K562 (cell line): ENCODE data around the gene NTM. TPM values are rescaled to one million over a fixed set of nuclear protein-coding genes. Genes with fewer than 3 reads are reported as not detected.

Source experiments
- ATAC-seq: fragments of 200-7000 bp; cut with Tn5 transposase; 3 replicates; pipeline ENCODE4 v1.9.1; 2020; ENCODE audit warnings: moderate library complexity
- BruUV-seq: library from RNA; stranded (reverse); fragments of 400-500 nt; replicated peaks from 2 replicates; lab custom pipeline; 2021; lab: Mats Ljungman, UMichigan
- CTCF ChIA-PET: fragments of 300-600 bp; formaldehyde crosslinking; extraction: SDS; loops from one replicate; lab custom pipeline; 2021; ENCODE audit warnings: low intra/inter-chr PET ratio; lab: Yijun Ruan, JAX
- POLR2A ChIA-PET: fragments of 300-600, 350-650 bp; sonication (Branson Sonifier 250); formaldehyde crosslinking; extraction: SDS; loops from one replicate; lab custom pipeline; 2021; ENCODE audit warnings: antibody characterized with exemption, inconsistent platforms; lab: Yijun Ruan, JAX
- DNase-seq, 4 experiments: peaks; one replicate each; pipeline versions ENCODE4 v3.0.0 to v3.0.0-alpha.2; 2011 to 2018; ENCODE audit warnings: low spot score in 3 of 4, mixed read lengths in 3 of 4; ENCODE audit errors: extremely low read depth in 1 of 4
- FAIRE-seq: peaks from 2 replicates; lab custom pipeline; 2011; peaks lifted over from hg19 to GRCh38; lab: Jason Lieb, UNC
- H2AFZ ChIP-seq: 2 replicates; pipeline ENCODE4 v1.6.0; 2011; ENCODE audit warnings: low read depth, low read length, control low read depth, inconsistent platforms
- H3K27ac ChIP-seq: fragments of 200-600 bp; 3 replicates; pipeline ENCODE4 v1.8.0; 2011; ENCODE audit warnings: low read depth, mild to moderate bottlenecking, control low read depth, inconsistent platforms, low read length, moderate library complexity, mixed read lengths; ENCODE audit errors: extremely low read depth
- H3K27me3 ChIP-seq, 2 experiments: fragments of 300-600 bp in 1 of 2; 2 replicates in 1 of 2; 3 replicates in 1 of 2; pipeline versions ENCODE4 v1.6.0 to v1.8.0; 2011; ENCODE audit warnings: inconsistent platforms in 2 of 2, low read length in 2 of 2, mild to moderate bottlenecking in 1 of 2, mixed read lengths in 1 of 2, moderate library complexity in 1 of 2; ENCODE audit not compliant: control insufficient read depth in 2 of 2, insufficient read depth in 2 of 2
- H3K36me3 ChIP-seq: fragments of 300-600 bp; 3 replicates; pipeline ENCODE4 v1.8.0; 2011; ENCODE audit warnings: mild to moderate bottlenecking, low read length, inconsistent platforms; ENCODE audit not compliant: control insufficient read depth, insufficient read depth
- H3K4me1 ChIP-seq, 2 experiments: fragments of 200-600 bp in 1 of 2; replicated peaks in 1 of 2; 2 replicates in 1 of 2; 3 replicates in 1 of 2; pipeline versions ENCODE4 v1.5.1 to v1.8.0; 2011; ENCODE audit warnings: inconsistent platforms in 2 of 2, low read length in 2 of 2, mild to moderate bottlenecking in 1 of 2, mixed read lengths in 1 of 2, moderate library complexity in 1 of 2; ENCODE audit not compliant: control insufficient read depth in 2 of 2, insufficient read depth in 2 of 2
- H3K4me2 ChIP-seq: 2 replicates; pipeline ENCODE4 v1.6.1; 2011; ENCODE audit warnings: low read length, control low read depth, inconsistent platforms, mixed read lengths; ENCODE audit not compliant: insufficient read depth
- H3K4me3 ChIP-seq: fragments of 200-600 bp; sonication (generic), shearing (Covaris generic); 2 replicates; pipeline ENCODE4 v1.5.1; 2016; ENCODE audit warnings: control low read depth, inconsistent platforms
- H3K79me2 ChIP-seq: fragments of 200-600 bp; 3 replicates; pipeline ENCODE4 v1.8.0; 2011; ENCODE audit warnings: low read length, inconsistent platforms; ENCODE audit not compliant: control insufficient read depth, insufficient read depth
- H3K9ac ChIP-seq, 2 experiments: 2 replicates each; pipeline versions ENCODE4 v1.6.0 to v1.6.1; 2011; ENCODE audit warnings: low read depth in 2 of 2, low read length in 2 of 2, control low read depth in 1 of 2, inconsistent platforms in 1 of 2, mild to moderate bottlenecking in 1 of 2, mixed read lengths in 1 of 2; ENCODE audit not compliant: insufficient read depth in 1 of 2
- H3K9me1 ChIP-seq: one replicate; pipeline ENCODE4 v1.6.0; 2011; ENCODE audit warnings: inconsistent platforms, mild to moderate bottlenecking, low read length, moderate library complexity; ENCODE audit not compliant: control insufficient read depth, insufficient read depth
- H3K9me3 ChIP-seq: replicated peaks from 2 replicates; pipeline ENCODE4 v1.5.1; 2011; ENCODE audit warnings: low read depth, low read length, inconsistent platforms; ENCODE audit not compliant: control insufficient read depth, insufficient read depth
- H4K20me1 ChIP-seq: replicated peaks from 2 replicates; pipeline ENCODE4 v1.6.1; 2011; ENCODE audit warnings: low read length, inconsistent platforms, mixed read lengths; ENCODE audit not compliant: control insufficient read depth, insufficient read depth
- E2F8 ChIP-seq: fragments of 450-650 bp; IDR thresholded peaks from 2 replicates; pipeline ENCODE4 v1.7.1; 2018; ENCODE audit warnings: mild to moderate bottlenecking, low read depth; ENCODE audit not compliant: partially characterized antibody
- TBL1XR1 ChIP-seq, 2 experiments: IDR thresholded peaks; 2 replicates each; pipeline ENCODE4 v1.6.1; 2012; ENCODE audit warnings: improper control_type of control experiment in 2 of 2, low read length in 2 of 2, mild to moderate bottlenecking in 1 of 2
- WGBS: fragments of 100-300 bp; shearing (Covaris generic); methylation state at CpG from one replicate; pipeline ENCODE4 v1.1.6; 2016; ENCODE audit warnings: low coverage, mixed read lengths; ENCODE audit not compliant: insufficient coverage; ENCODE audit errors: missing lambda C conversion rate; 5-methylcytosine and 5-hydroxymethylcytosine counted together
- in situ Hi-C: fragments of 300-500 bp; cut with MboI; formaldehyde crosslinking; loops from 4 replicates; pipeline ENCODE4 v1.15.0; 2018; ENCODE audit warnings: inconsistent platforms, mixed read lengths
- intact Hi-C: fragments of 100-400 bp; cut with micrococcal nuclease; formaldehyde crosslinking; loops from 2 replicates; pipeline ENCODE4 v1.14.2; 2022
- polyA plus RNA-seq, 8 experiments: library from polyadenylated mRNA; depleted of rRNA in 4 of 8; stranded (reverse) in 5 of 8; unstranded in 3 of 8; fragments of >200 nt; fragmentation: Nextera tagmentation in 2 of 8; fragmentation: Illumina TruSeq in 1 of 8; extraction: Ambion mirVana in 2 of 8; extraction: Trizol in 1 of 8; gene quantifications; 2 replicates each; pipeline versions ENCODE4 v1.2.1 to v1.2.3, GENCODE V29; 2011 to 2014; ENCODE audit warnings: inconsistent platforms in 1 of 8, missing spikeins in 1 of 8
- total RNA-seq, 7 experiments: library from RNA; depleted of rRNA in 6 of 7; stranded (reverse); fragments of >200 nt in 6 of 7; fragmentation: Illumina TruSeq in 2 of 7; extraction: Trizol in 2 of 7; gene quantifications; 2 replicates each; pipeline versions ENCODE4 v1.2.1 to v1.2.3, GENCODE V29; 2011 to 2021; ENCODE audit warnings: low replicate concordance in 1 of 7
- TF ChIP-seq, protein P1 (sequence below): sonication (generic); formaldehyde crosslinking; IDR thresholded peaks from 2 replicates; pipeline ENCODE4 v1.8.1; 2023; ENCODE audit warnings: missing genetic modification reagents, mild to moderate bottlenecking, borderline replicate concordance

The NTM gene
- total and polyA plus RNA-seq, 9 of the 15 experiments (the other 6 are each of a cell fraction or from before 2014, with no cell fraction given): not detected

DNA sequence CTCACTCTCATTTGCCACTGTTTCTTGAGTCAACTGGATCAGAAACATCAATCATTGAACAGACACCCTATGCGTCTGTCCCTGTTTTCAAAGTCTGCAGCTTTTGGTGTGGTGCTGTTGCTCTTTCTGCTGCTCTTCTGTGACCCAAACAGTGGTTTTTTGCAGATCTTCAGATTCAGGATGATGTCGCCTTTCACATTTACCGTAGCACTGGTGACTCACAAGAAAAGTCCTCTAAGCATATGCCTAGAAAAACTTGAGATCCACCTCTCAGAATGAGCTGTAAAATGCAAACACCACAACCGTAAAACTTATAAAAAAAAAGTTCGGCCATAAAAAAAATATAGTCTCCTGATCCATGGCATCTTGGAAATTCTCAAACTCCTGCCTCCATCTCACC, 400.4 kb downstream of the NTM start:
- no peaks in the 10 kb centered on the region for H3K9me1 ChIP-seq
- POLR2A ChIA-PET: interaction anchor here (0.6 kb wide), 1 partner anchor 155 kb away, joined by 3 read pairs; no protein-coding TSS in a partner anchor
- CTCF ChIA-PET: no interaction called here
- BruUV-seq: no TSS peak
- DNase-seq: no peak
- no peaks in the 10 kb centered on the region for H3K4me1 ChIP-seq
- in situ Hi-C loops: no loop called here
- H3K9me3 ChIP-seq: no peaks in the 10 kb centered on the region
- H3K4me3 ChIP-seq: no peak overlapping the region
- no peak overlapping the region for H3K27ac ChIP-seq
- intact Hi-C loops: no loop called here
- H3K36me3 ChIP-seq: no peaks in the 10 kb centered on the region
- H2AFZ ChIP-seq: no peak overlapping the region
- no peak overlapping the region for H3K4me2 ChIP-seq
- no peak for FAIRE-seq
- no peaks in the 10 kb centered on the region for H3K27me3 ChIP-seq
- 0% methylated on average over 5 of the region's 5 CpGs for WGBS
- H3K79me2 ChIP-seq: no peaks in the 10 kb centered on the region
- ATAC-seq: no peak
- H3K9ac ChIP-seq: no peak overlapping the region
- TF ChIP-seq, protein P1, sequence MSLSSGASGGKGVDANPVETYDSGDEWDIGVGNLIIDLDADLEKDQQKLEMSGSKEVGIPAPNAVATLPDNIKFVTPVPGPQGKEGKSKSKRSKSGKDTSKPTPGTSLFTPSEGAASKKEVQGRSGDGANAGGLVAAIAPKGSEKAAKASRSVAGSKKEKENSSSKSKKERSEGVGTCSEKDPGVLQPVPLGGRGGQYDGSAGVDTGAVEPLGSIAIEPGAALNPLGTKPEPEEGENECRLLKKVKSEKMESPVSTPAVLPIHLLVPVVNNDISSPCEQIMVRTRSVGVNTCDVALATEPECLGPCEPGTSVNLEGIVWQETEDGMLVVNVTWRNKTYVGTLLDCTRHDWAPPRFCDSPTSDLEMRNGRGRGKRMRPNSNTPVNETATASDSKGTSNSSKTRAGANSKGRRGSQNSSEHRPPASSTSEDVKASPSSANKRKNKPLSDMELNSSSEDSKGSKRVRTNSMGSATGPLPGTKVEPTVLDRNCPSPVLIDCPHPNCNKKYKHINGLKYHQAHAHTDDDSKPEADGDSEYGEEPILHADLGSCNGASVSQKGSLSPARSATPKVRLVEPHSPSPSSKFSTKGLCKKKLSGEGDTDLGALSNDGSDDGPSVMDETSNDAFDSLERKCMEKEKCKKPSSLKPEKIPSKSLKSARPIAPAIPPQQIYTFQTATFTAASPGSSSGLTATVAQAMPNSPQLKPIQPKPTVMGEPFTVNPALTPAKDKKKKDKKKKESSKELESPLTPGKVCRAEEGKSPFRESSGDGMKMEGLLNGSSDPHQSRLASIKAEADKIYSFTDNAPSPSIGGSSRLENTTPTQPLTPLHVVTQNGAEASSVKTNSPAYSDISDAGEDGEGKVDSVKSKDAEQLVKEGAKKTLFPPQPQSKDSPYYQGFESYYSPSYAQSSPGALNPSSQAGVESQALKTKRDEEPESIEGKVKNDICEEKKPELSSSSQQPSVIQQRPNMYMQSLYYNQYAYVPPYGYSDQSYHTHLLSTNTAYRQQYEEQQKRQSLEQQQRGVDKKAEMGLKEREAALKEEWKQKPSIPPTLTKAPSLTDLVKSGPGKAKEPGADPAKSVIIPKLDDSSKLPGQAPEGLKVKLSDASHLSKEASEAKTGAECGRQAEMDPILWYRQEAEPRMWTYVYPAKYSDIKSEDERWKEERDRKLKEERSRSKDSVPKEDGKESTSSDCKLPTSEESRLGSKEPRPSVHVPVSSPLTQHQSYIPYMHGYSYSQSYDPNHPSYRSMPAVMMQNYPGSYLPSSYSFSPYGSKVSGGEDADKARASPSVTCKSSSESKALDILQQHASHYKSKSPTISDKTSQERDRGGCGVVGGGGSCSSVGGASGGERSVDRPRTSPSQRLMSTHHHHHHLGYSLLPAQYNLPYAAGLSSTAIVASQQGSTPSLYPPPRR: no peak
- TF ChIP-seq E2F8 (no peak), TBL1XR1 (IDR thresholded peaks at IDR 0.05; ENCODE audit: low read length in 2 of 2) (no peak)
- H4K20me1 ChIP-seq: no peaks in the 10 kb centered on the region
